Cortex of kidney (tissue), 1 donor: ENCODE results near the gene KCNMB3.

Source experiments
- DNase-seq: peaks from one replicate; lab custom pipeline; 2025; lab: John Stamatoyannopoulos, UW

Gene KCNMB3

GRCh38 chr3:179196098-179196497 is 54.8 kb downstream of the KCNMB3 start:
- DNase-seq, result no peak

- no peak for DNase-seq
Observed at GRCh38 chr3:179194931-179195330, 56.0 kb downstream of the KCNMB3 start.
